SU-DHL-6 (cell line): ENCODE results near the gene LAMTOR4.

Experiments used
- EZH2phosphoT487 ChIP-seq: fragments of 200-600 bp; sonication (generic), shearing (Covaris generic); conservative IDR thresholded peaks from 2 replicates; pipeline ENCODE4 v1.6.1; 2018; ENCODE audit warnings: mild to moderate bottlenecking, antibody characterized with exemption, low read length, moderate library complexity, mixed read lengths
- TF ChIP-seq, protein P1 (sequence below): fragments of 200-600 bp; sonication (generic); IDR thresholded peaks from one replicate; pipeline ENCODE4 v1.5.1; 2017; ENCODE audit warnings: antibody characterized with exemption, mild to moderate bottlenecking, low read length, moderate library complexity; ENCODE audit not compliant: insufficient read depth, poor library complexity, severe bottlenecking

- TF ChIP-seq, protein P1, sequence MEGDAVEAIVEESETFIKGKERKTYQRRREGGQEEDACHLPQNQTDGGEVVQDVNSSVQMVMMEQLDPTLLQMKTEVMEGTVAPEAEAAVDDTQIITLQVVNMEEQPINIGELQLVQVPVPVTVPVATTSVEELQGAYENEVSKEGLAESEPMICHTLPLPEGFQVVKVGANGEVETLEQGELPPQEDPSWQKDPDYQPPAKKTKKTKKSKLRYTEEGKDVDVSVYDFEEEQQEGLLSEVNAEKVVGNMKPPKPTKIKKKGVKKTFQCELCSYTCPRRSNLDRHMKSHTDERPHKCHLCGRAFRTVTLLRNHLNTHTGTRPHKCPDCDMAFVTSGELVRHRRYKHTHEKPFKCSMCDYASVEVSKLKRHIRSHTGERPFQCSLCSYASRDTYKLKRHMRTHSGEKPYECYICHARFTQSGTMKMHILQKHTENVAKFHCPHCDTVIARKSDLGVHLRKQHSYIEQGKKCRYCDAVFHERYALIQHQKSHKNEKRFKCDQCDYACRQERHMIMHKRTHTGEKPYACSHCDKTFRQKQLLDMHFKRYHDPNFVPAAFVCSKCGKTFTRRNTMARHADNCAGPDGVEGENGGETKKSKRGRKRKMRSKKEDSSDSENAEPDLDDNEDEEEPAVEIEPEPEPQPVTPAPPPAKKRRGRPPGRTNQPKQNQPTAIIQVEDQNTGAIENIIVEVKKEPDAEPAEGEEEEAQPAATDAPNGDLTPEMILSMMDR: no peak
- TF ChIP-seq EZH2phosphoT487: no peak
Measured at GRCh38 chr7:100109521-100110163, 39.1 kb upstream of the LAMTOR4 start.
